Activated CD4-positive, alpha-beta T cell treated with anti-CD3 and anti-CD28 coated beads, Interleukin-2, Interleukin-6, amounts not matched to agents 100 ng/mL and 50 ng/mL, durations not matched to agents 16 hours and 8 hours (primary cell): Measurements from ENCODE around the gene SPTA1.

ENCODE experiments used
- DNase-seq: peaks from one replicate; pipeline ENCODE4 v3.0.0-alpha.2; 2020

The SPTA1 gene

DNA sequence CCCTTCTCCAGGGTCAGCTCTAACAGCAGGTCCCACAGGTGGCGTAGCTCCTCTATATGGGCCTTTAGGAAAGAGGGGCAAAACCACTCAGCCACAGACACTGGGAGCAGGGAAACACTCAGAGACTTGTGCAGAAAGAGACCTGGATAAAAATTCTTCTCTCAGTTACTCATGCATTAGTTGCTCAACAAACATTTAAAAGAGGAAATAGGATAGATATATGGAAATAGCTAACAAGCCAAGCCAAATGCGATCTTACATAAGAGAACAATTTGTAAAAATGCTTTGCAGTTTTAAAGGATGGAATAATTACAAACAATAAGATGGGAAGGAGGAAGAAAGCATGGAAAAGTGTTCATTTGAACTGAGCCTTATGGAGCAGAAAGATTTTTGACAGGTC lies 4.9 kb downstream of the SPTA1 start:
- no peak for DNase-seq

DNA sequence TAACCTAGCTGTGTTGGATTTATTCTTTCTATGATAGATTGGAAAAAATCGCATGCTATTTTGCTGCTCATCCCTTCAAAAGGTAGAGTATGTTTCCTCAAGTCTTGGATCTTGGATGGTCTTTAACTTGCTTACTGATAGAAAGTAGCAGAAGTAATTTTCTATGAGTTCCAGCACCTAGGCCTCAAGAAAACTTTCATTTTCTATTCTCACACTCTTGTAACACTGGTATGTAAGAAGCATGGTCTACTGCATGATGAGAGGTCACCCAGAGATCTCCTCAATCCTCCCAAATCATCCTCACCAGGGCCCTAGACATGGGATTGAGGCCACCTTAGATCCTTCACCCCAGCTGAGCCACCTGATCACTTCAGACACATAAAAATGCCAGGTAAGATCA lies 7.2 kb downstream of the SPTA1 start:
- no peak for DNase-seq

DNA sequence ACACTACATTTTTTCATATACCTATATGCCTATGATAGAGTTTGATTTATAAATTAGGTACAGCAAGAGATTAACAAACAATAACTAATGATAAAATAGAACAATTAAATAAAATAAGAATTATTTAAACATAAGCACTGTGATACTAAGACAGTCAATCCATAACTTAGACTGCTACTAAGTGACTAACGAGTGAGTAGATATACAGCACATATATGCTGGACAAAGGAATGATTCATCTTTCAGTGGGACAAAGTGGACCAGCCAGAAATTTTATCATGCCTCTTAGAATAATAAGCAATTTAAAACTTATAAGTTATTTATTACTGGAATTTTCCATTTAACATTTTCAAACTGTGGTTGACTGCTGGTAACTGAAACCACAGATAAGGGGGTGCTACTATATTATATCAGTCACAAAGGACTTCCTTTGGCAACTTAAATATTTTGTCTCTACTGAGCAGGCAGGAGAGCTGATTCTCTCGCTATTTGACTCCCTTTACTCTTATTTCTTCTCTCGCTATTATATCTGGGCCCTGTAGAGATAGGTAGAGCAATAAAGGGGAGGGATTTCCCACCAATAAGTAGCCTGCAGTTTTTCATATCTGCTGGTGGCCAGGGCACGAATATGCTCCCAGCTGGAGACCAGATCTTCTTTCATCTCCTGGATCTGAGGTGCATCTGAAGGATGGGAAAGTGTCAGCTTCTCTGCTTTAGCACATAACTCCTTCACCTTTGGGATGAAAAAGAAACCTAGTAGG lies 10.8 kb downstream of the SPTA1 start:
- DNase-seq: no peak

DNA sequence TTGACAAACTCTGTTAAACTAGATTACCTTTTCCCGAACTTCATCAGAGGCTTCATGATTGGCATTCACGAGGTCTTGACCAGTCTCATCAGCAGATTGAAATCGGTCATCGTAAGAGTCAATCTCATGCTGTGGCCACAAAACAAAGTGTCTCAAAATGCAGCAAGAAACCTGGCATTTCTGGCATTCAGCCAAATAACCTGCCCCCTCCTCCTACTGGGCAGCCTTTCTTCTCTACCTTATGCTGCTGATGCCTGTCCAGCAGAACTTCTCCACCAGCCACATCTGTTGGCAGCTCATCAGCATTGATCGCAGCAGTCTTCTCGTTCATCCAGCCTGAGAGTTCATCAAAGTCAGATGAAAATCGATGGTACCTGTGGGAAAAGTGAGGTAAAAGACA lies 12.2 kb downstream of the SPTA1 start:
- DNase-seq: no peak

DNA sequence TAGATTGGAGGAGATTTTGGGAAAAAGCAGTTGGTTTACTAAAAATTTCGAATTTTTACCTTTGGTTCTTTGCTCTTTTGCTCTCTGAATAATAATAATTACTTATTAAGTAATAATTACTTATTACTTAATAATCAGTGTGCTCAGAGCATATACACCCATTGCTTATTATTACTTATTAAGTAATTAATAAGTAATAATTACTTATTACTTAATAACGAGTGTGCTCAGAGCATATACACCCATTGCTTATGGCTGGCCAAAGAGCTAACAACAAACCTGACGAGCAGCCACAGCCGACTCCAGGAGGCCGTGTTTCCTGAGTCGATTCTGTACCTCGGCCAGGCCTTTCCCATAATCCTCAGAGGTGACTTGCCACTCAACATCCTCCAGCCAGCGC lies 20.5 kb downstream of the SPTA1 start:
- no peak for DNase-seq

DNA sequence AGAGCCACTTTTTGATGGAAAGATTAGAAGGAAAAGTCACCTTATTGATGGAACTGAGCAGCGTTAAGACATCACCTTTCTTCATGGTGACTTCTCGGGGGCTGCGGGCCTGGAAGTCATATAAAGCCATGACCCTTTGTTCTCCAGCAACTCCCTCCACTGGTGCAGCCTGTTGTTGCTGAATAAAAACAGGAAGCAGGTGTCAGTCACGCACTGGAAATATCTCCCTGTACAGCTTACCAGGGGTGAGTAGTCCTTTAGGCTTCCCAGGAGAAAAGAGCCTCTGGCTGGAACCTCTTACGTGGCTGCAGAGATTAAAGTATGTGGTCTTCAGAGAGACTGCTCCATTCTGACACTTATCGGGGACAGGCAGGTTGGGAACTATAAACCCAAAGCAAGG lies 31.9 kb downstream of the SPTA1 start:
- no peak for DNase-seq

DNA sequence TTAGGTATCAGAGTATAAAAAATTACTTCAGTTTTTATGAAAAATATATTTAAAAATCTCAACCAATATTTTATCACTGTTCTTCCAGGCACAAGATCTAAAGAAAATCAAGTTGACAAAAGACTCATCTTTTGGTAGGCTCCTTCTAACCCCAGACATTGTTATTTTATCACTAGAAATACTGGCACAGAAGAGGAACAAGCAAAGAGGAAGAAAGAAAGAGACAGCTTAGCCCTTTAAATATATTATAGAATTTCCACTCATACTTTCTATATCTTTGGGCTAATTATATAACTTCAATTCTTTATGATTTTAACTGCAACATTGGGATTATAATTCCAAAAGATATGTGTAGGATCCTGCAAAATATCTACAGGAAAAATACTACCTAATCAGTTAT lies 32.4 kb downstream of the SPTA1 start:
- DNase-seq: no peak

DNA sequence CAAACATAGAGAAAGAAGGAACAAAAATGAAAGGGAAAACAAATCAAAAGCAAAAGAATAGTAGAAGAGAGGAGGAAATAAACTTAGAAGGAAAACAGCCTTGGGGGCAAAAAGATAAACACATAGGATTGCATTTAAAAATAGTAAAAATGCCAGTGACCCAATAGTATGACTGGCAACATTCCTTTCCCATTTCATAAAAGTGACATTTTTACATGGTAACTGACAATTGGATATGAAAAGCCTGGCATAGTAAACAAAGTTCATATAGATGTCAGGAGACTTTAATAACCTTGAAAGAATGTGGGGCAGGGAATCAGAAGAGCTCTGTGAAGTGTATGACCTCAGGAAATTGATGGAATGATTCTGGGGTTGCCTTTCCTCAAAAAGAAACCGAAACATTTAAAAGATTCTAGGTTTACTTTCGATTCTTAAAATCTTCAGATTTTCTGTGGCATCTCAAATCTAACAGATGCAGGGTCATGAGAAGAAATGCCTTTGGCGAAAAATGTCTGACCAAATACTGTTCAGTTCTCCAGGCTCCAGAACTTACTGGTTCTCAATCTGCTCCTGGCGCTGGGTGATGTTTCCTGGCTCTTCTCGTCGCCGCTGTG lies 33.7 kb downstream of the SPTA1 start:
- no peak for DNase-seq

DNA sequence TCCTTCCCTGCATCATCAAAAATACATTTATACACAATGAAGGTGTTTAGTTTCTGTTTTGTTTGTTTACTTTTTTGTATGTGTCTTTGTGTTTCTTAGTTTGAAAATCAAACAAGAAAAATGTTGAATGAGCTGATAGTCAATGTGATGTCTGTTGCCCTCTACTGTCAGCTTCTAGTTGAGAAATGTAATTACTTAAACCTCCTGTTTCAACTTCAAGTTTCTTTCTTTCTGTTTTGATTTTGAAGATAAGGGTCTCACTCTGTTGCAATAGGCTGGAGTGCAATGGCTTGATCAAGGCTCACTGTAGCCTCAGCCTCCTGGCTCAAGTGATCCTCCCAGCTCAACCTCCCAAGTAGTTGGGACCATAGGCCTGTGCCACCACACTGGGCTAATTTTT lies 37.5 kb downstream of the SPTA1 start:
- no peak for DNase-seq

DNA sequence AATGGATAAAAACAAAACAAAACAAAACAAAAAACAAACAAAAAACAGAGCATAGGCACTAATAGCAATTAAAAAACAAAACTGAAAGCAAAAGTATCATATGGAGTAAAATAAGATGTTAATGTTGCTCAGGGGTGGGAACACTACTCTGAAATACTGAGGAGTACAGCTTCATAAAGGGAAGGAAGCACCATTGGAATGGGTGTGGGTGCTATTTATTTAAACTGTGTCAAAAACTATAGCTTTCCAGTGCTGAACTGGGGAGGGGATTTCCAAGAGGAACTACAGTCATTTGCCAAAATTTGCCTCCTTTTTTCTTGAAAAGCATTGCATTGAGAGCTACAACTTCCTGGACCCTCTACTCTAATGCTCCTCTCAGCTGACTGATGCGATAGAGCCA lies 40.0 kb downstream of the SPTA1 start:
- DNase-seq: no peak

DNA sequence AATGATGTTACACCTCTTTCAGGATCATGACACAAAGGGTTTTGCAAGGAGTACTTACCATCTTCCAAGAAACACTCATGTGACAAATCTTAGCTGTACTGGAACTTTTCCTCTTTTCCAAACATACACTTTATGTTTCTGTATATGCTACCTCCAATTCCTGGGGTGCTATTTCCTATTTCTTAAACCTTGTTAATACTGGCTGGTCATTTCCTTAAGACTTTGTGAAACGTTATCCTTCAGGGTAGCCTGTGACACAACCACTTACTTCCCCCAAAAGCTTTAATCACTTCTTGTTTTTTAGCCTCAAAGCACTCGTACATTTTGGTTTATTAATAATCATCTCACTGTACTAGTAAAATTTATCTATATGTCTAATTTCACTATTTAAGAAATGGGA lies 42.1 kb downstream of the SPTA1 start:
- DNase-seq: no peak

DNA sequence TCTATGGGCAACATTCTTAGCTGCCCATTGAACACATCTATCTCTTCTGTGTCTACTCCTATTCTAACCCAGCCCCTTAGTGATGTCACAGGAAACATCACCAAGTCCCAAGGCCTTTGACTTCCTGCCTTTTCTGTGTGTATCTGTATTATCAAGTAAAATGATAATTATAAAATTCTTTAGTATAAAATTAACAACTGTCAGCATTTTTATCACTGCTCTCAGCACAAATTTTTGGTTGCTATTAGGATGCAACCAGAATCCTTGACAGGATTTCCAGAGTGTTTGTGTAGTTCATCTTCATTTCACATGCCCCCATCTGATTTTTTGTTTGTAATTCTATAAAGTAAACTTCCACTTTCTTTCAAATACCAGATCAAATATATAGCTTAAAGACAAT lies 47.6 kb downstream of the SPTA1 start:
- no peak for DNase-seq

DNA sequence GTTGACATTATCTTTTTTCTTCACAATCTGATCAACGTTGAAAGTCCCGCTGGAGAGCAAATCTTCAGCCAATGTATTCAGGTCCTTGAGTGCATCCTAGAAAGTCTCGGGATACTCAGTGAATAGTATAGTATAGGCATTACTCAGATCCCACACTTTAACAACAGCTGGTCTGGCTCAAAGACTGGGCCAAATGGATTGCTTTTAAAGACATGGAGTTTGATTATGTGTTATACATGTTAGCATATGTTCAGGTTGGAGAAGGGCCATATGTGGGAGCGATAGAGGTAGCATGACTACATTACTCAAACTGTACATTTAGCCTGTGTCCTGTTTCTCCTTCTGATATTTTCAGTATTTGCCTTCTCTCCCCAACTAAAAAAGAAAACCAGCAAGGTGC lies 48.4 kb downstream of the SPTA1 start:
- no peak for DNase-seq

DNA sequence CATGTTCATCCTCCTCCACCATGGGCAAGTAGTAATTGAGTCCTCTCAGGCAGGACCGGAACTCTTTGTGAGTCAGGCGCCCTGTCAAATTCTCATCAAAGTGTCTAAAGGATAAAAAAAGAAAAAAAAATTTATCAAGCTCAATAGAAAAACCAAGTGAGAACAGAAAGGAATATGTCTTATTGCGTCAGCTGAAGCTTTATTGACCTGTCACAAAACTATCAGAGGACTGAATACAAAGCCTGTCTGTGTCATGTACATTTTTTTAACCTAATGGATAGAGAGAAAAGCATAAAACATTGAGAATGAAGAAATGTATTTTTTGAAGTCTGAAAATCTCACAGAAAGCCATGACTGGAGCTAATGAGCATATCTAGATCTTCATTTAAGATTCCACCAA lies 72.8 kb downstream of the SPTA1 start:
- no peak for DNase-seq

DNA sequence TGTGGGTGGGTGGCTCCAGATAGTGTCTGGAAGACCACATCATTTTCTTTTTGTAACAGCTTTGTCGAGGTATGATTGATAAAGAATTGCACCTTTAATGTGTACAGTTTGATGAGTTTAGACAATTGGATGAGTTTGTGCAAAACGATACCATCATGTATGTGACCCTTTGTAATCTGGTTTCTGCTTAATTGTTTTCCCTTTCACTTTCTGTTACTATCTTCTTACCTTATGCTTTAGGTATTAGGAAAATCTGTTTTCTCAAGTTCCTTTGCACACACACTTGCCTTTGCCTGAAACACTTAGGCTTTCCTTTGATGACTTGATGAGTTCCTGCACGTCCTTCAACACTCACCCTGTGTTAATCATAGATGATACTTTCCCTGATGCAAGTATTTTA lies 74.6 kb downstream of the SPTA1 start:
- no peak for DNase-seq

DNA sequence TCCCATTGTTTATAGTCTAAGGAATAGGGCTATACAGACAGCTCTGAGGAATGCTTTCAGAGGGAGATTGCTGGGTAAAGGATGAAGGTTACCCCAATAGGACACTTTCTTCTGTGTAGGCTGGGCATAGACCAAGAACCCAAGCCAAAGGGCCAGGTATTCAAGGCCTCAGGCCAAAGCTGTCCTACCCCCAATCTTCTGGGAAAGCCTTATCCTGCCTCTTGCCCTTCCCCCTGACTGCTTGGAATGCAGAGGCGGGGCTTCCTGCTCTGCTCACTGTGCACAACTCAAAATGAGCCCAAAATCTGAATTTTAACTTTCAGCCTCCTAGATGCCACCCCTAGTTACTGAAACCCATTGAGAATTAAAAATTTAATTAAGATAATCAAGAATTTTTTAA lies 79.2 kb downstream of the SPTA1 start:
- DNase-seq: no peak

DNA sequence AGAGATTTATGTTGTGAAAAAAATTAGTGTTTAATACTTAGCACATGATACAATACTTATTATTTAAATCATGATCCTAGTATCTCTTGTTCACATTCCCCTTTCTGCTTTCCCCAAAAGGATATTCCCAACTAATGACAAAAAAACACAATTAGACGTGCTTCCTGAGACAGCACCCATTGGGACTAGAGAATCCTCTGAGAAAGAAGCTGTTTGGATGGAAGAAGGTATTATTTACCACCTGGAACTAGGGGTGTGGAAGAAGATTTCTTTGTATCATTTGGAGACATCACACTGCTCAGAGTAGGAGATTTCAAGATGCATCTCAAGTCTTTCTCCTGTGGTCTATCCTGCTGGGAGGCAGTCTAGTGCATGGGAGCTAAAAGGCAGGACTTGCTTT lies 81.5 kb downstream of the SPTA1 start, which contains the start of gene OR10Z1:
TSS of gene OR10Z1 (plus strand) at position 301 of the 400 bp plus-strand sequence. CDS start 1,171 bp downstream, outside the sequence.
- DNase-seq: no peak

DNA sequence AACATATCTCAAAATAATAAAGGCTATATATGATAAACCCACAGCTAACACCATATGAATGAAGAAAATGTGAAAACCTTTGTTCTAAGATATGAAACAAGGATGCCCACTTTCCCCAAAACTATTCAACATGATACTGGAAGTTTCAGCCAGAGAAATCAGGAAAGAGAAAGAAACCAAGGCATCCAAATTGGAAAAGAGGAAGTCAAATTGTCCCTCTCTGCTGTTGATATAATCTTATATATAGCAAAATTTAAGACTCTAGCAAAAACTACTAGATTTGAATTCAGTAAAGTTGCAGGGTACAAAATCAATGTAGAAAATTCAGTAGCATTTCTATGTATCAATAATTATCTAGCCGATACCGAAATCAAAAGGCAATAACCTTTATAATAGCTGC lies 85.8 kb downstream of the SPTA1 start:
- DNase-seq: no peak

DNA sequence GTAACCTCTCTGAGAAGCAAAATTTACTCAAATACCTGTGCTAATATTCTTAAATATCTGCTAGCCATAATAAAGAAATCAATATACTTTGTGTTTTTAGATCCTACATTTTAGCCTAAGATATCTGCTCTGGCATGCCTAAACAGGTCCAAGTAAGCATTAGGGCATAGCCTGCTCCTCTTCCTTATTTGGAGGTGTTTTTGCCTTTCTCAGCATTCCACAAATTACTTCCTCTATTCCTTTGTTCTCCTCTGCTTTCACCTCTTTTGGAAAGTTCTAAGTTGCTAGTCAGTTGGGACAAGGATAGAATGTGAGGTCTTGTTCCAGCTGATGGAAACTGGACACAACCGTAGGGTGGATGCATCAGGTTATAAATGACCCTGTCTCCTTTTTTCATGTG lies 99.6 kb downstream of the SPTA1 start:
- no peak for DNase-seq

DNA sequence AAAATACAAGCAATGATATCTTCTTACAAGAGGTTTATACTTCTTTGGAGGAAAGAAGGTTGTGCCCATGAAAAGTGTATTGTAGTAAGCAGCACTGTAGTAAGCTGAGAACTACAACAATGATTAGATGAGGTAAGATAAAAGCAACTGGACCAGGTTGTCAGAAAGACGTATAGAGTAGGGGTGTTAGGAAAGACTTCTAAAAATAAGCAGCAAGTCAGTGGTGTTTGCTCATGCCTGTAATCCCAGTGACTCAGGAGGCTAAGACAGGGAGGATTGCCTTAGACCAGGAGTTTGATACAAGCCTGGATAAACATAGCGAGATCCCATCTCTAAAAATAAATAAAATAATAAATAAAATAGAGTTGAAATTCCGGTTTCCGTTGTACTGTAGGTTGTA lies 102.6 kb downstream of the SPTA1 start:
- DNase-seq: no peak

DNA sequence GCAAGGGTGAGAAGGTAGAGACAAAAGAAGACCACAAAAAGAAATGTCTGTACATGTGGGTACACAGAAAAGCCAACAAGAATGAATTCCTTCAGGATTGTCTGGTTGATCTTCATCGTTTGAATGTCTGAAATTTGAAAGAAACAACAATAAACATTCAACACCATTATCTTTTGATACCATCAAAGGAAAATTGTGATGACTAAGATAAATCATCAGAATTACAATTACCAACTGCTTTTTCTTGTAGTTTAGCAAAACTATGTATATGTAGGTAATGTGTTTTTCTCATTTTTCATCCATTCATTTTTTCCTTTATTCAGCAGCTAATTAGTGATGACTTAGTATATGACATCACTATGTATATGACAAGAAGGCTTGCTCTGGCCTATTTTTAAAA lies 106.8 kb downstream of the SPTA1 start, which contains the start of gene OR10X1:
TSS of gene OR10X1 (minus strand) at position 167 of the 400 bp plus-strand sequence. CDS start at position 167, 0 bp downstream.
- DNase-seq: no peak

DNA sequence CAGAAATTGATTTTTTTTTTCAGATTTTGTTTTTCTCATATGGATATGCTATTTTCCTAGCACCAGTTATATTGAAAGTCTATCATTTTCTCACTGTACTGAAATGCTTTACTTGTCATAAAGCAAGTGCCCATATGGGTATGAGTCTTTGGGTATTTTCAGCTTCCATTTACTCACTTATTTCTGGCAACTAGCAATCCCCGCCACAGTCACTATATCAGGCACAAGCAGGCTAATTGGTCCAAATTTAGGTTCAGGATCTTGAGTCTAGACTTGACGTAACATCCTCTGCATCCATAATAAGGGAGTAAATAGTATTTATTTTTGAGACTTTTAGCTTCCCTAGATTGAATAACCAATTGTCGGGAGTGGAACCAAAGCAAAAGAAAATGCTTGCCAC lies 109.0 kb downstream of the SPTA1 start:
- DNase-seq: no peak

DNA sequence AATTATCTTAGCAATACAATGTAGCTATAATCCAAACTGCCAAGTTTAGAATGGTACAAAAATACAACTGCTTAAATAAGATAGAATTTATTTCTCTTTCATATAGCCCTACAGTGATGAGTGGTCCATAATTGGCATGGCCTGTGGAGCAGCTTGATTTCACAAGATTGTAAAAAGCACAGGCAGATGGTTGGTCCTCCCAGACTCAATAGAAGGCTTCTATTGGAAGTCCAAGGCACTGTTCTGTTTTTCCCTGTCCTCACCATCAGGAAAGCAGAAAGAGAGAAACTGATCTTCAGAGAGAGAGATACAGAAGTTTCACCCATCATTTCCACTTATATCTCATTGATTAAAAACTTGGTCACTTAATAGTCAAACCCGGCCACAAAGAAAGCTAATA lies 114.3 kb downstream of the SPTA1 start:
- no peak for DNase-seq

DNA sequence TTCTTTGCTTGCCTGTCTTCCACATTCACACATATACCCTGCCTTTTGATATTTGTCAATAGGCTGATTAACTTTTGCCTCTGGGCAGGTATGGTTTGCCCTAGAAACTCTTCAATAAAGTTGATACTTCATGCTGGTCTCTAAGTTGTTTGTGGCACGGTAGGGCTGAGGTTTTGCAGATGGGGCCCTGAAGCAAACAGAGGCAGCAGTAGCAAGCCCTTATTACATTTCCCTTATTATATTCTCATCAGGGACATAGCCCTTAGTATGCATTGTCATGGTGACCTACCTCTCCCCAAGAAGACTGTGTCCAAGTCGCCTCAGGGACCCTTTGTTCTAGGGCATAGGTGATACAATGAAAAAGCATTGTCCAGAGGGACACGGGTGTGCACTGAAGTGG lies 116.0 kb downstream of the SPTA1 start, which contains the start of gene OR6P1:
TSS of gene OR6P1 (minus strand) at position 101 of the 400 bp plus-strand sequence. CDS start 6,976 bp downstream, outside the sequence.
- no peak for DNase-seq

DNA sequence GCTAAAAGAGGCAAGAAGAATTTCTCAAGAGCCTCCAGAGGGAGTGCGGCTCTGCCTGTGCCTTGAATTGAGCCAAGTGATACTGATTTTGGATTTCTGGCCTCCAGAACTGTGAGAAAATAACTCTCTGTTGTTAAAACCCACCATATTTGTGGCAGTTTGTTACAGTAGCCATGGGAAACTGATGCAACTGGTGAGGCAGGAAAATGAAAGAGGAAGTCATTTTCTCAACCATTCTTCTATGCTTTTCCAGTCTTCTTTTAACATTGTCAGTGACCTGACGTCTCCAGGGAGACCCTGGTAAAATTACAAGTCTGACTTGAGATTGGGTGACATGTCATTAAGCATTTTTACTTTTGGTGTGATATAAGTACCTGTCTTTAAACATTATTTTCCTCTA lies 121.9 kb downstream of the SPTA1 start:
- no peak for DNase-seq
